Measurements from ENCODE around the gene ZNF750.

The ZNF750 gene

DNA sequence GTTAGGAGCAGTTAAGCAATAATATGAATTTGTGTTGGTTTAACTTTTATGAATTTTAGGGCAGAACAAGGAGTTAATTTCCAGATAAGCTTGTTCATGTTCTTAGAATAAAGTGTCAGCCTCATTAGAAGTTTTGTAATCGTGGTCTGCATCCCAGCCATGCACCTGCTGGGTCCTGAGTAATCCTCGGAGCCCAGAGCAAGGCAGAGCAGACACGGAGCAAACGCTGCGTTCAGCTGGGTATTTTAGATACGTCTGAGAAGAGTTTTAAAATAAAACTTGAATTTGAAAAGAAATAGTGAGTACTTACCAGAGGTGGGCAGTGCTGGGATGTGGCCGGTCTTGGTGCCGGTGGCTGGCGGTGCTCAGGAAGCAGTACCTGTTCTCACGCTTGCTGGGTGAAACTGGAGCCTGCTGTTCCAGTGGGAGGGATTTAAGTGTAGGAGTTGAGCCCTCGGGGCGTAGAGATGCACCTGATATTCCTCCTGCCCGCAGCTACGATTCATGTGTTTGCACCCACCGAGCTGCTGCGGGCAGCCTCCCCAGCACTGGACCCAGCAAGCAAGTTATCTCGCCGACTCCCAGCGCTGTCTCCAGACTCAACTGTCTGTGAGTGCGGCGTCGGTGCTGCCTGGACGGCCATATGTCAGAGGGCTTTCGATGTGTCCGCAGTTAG is at the start of gene ZNF750:
TSS of gene ZNF750 (minus strand) at position 406 of the 676 bp plus-strand sequence. CDS start 7,568 bp downstream, outside the sequence.
- DNase-seq (ENCODE audit: low spot score) = no peak

GRCh38 chr17:82888583-82889495 is 49.0 kb upstream of the ZNF750 start:
- DNase-seq (ENCODE audit: low spot score) = no peak

DNA sequence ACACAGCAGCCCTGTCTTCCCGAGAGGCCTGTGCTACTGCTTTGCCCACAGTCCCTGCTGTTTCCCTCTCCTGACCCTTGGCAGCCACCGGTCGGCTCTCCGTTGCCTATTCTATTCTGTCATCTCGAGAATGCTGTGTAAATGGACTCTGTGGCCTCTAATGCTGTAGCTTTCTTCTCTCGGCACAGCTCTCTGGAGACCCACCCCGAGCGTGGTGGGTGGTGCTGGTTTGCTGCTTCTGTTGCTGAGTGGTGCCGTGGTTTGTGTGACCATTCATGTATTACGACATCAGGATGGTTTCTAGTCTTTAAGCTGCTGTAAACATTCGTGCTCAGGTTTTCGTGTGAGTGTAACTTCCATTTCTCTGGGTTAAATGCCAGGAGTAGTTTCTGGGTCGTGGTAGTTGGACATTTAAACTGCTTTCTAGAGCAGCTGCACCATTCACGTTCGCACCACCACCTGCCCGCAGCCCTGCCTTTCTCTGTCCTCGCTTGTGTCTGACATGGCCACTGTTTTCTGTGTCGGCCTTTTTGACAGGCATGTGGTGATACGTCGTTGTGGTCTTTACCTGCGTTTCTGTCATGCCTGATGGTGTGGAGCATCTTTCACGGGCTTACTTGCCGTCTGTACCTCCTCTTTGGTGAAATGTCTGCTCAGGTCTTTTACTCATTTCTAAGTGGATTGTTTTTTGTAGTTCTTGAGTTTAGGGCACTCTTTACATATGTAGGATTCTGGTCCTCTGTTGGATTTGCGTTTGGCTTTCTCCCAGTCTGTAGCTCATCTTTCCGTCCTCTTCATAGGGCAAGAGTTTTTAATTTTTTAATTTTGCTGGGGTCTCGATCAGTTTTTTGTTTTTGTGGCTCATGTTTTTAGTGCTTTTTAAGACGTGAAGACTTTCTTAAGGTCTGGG is 47.7 kb upstream of the ZNF750 start:
- DNase-seq (ENCODE audit: low spot score) = no peak

DNA sequence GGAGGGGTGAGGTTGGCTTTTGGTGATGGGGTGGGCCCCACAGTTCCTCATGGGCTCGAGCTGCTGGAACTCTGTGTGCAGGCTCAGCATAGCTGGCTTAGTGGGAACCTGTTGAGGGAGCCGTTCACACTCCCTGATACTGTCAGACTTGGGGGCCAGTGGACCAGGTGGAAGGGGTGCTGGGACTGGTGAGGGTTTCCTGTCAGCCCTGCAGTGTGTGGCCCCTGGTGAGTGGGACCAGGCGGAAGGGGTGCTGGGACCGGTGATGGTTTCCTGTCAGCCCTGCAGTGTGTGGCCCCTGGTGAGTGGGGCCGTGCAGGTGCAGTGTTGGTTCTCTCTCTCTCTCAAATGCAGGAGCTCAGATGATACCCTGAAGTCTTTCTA is 45.1 kb upstream of the ZNF750 start:
- DNase-seq (ENCODE audit: low spot score) = peak; percentile 41

- no peak for DNase-seq (ENCODE audit: low spot score)
Measured at GRCh38 chr17:82884341-82884969, 44.6 kb upstream of the ZNF750 start.

GRCh38 chr17:82883419-82884031 is 43.7 kb upstream of the ZNF750 start:
- no peak for DNase-seq (ENCODE audit: low spot score)

GRCh38 chr17:82882715-82883418 is 43.0 kb upstream of the ZNF750 start:
- peak; percentile 86 for DNase-seq (ENCODE audit: low spot score)

- no peak for DNase-seq (ENCODE audit: low spot score)
Measured at GRCh38 chr17:82881900-82882714, 42.3 kb upstream of the ZNF750 start.

DNA sequence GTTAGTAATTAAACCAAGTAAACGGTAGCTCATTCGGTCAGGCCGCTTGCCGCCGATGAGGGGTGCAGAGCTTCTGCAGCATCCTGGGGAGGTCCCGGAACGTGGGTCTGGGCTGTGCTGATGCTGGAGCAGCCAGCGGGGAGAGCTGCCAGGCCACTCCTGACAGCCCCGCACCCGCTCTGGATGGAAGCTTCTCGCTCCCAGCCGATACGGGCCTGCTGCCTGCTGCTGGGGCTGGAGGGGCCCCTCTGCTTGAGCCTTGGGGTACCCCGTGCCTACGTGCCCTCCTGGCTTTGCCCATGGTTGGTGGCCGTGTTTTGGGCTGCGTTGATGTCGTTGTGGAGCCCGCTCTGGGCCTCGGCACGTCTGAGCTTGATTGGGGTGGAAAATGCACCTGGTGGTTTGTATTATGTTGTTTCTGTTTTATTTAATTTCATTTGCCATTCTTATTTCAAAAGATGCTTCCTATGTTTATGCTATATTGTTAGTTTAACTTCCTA is 41.6 kb upstream of the ZNF750 start:
- DNase-seq (ENCODE audit: low spot score) = no peak

- DNase-seq (ENCODE audit: low spot score) = no peak
Measured at GRCh38 chr17:82880620-82881323, 41.0 kb upstream of the ZNF750 start.

GRCh38 chr17:82879241-82879640 is 39.4 kb upstream of the ZNF750 start:
- DNase-seq (ENCODE audit: low spot score) = no peak

DNA sequence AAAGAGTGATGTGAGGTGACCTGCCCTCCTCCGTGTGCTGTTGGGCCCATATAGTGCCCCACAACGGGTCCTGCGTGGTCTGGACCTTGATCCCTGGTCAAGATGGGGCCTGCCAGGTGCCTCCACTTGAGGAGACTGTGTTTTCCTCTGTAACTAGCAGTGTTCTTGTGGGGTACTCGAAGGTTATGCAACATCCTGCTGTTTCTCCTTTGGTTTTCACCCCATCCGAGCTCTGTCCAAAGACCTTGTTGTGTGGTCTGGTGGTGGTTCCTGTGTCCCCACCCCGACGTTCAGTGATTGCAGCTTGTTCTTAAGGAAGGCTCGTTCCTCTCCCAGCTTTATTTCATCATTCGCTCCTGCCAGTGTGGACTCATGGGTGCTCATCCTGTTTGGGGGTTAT is 38.7 kb upstream of the ZNF750 start:
- no peak for DNase-seq (ENCODE audit: low spot score)

DNA sequence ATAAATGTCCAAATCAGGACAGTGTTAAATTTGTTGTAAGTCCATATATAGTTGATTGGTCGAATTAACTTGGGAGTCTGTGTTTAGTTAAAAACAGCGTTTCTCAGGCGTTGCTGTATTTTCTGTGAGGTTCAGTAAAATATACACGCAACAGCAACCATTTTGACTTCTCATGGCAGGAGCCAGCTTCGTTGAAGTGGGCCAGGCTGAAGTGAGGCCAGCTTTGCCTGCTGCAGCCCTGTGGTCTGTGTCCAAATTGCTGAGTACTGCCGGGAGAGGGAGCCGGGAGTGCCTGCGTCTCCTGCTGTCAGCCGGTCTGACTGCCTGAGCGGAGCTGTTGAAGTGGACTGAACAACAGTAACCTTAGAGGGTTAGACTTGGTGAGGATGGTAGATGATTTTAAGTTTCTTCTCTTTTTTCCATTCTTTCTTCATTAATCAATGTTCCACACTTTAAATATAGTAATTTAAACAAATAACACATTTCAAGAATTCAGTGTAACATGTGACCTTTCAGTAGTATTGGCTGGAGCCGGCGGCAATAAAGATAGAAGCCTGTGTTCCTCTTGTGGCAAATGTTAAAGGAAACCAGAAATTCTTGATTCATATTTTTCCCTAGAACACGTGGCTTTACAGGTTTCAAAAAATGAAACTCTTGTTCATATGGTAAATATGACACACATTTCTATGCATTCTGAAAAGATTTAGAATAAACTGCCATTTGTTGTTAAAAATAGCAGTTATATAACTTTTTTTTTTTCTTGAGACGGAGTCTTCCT is 37.0 kb upstream of the ZNF750 start:
- DNase-seq (ENCODE audit: low spot score) = no peak

GRCh38 chr17:82876149-82876548 is 36.3 kb upstream of the ZNF750 start:
- DNase-seq (ENCODE audit: low spot score) = no peak

DNA sequence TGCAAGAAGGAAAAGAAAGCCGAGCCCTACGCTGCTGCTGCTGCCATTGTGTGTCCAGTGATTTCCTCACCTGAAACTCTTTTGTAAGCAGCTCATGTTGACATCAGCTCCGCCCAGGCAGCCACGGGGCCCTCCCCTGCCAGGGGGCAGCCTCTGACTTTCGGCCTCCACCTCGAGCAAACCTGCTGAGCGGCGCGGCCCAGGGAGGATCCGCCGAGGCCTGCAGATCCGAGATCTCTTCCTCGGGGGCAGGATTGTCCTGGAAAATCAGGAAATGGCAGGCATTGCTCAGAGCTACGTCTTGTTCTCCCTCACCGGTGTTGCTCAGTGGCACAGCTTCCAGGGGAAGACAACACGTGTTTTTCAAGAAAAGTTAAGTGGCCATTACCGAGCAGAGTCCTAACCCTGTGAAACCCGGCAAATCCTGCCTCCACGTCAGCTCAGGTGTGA is 35.6 kb upstream of the ZNF750 start:
- DNase-seq (ENCODE audit: low spot score) = no peak

DNA sequence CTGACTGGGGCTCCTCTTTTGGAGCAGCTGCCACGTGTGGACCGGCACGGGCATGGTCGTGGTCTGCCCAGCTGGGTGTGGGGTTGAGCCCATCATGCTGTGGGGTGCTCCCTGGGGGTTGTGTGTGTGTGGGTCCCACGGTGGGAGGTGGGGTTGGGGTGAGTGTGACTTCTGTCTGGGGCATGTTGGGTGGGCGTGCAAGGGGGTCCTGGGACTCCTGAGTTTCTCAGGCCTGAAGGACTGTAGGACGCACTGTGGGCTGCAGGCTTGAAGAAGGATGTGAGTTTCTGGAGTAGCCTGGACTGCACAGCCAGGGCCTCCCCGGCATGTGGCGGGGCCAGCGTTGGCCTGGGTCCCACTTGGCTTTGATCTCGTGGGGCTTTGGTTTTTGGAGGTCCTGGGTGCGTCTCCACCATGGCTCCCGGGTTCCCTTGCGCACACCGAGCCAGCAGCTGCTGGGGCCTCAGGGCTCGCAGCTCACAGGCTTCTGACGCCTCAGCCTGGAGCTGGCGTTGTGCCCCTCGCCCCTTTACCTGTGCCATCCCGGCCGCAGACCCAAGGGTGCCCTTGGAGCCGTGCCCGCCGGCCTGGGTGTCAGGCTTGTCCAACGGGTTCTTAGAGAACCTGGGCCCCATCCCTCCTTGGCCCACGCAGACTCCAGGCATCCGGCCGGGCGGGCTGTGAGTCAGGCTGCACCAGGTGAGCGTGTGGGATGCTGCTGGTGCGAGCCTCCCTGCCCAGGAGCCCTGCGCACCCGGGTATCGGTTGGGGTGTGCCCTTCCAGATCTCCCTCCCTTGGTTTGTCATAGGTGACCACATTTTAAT is 34.4 kb upstream of the ZNF750 start:
- DNase-seq (ENCODE audit: low spot score) = no peak

GRCh38 chr17:82873521-82873920 is 33.7 kb upstream of the ZNF750 start:
- DNase-seq (ENCODE audit: low spot score) = no peak
